HG03521 (cell line): ENCODE measurements around the gene ZNF821.
A peak's percentile ranks its signal among the peaks of the same experiment; 100 is the strongest.
"Not testable (repeated sequence)": the region's sequence is repeated elsewhere in the genome, so short reads cannot be mapped to it uniquely, and the experiment has no call there.

Source experiments
- ATAC-seq: cut with Tn5 transposase; IDR thresholded peaks from one replicate; pipeline ENCODE4 v1.9.1; 2021; ENCODE audit warnings: mild to moderate bottlenecking, moderate library complexity; ENCODE audit not compliant: unreplicated experiment

Gene ZNF821

GRCh38 chr16:71863995-71864394 is 20.0 kb downstream of the ZNF821 start:
- ATAC-seq = no peak

GRCh38 chr16:71859762-71860521 is 24.0 kb downstream of the ZNF821 start:
- ATAC-seq = no peak

DNA sequence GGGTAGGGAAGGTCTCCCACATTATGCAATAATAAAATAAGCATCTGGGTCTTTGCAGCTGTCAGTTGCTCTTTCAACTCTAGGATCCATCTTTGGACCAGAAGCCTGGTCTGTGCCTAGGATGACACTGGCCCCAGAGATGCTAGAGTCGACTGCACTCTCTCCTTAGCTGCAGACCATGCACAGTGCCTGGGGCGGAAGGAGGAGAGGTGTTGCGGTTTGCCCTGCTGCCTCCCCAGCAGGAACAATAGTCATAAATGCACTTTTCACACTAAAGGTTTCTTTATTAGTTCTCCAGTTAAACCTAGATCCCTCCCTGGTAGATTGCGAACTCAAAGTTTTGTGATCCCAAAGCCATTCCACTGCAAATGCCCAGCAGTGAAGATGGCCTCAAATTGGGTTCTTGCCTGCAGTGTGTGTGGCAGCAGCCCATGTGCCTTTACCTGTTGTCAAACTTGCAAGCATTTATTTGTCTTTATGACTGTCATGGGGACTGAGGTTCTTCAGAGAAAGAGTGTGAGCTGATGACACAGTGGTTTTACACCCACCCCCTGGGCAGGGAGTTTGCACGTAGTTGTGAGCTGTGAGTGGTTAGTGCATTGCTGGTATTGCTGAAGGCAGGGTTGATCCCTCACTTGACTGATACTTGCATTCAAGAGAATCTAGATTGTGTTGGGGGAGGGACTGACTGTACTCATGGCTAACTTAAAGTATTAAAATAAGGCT is 27.9 kb downstream of the ZNF821 start:
- ATAC-seq = no peak

DNA sequence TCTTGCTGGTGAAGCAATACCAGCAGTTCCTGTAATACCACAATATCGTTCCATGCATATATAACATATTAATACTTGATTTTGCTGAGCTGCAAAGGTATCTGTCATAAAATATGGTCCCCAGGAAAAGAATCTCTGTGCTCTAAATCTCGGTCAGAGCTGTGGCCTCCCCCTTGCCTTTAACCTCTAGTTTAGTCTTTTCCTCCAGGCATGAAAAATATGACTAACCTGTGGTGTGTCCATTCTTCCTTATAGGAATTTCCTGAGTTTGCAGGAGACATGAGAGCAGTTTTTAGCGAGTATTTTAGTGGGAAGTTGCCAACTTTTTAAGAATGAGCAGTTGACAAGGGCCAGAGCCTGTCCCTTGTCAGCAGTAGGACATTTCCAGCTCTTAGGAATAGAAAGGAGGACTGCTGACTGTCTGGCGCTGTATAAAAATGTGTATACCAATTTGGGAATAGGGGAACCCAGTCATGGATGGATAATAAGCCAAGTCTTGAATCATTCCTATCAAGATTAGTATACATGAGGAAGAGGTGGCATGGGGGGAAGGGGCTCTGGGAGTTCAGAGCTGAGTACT is 29.5 kb downstream of the ZNF821 start:
- ATAC-seq = no peak

- peak; percentile 51 for ATAC-seq
These were observed 30.6 kb downstream of the ZNF821 start for GRCh38 chr16:71853413-71853812.

- ATAC-seq = no peak
These were observed 31.4 kb downstream of the ZNF821 start for GRCh38 chr16:71852561-71852960.

DNA sequence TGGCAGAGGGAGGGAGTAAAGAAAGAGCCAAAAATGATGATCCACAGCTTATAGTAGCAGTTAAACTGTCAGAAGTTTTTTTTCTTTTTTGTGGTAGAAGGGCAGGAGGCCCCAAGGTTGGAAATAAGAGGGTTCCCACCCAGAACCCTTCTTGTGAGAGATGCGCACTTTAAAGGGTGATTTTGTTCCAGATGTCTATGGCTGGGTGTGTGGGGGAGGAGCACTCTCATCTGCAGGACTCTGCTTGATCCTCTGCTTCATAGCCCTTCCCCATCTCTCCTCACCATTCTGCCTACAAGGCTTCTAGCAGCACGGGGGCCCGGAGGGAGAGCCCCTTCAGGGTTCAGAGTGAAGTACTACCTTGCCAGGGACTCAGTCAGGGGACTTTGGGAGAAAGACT is 31.8 kb downstream of the ZNF821 start:
- ATAC-seq = no peak

DNA sequence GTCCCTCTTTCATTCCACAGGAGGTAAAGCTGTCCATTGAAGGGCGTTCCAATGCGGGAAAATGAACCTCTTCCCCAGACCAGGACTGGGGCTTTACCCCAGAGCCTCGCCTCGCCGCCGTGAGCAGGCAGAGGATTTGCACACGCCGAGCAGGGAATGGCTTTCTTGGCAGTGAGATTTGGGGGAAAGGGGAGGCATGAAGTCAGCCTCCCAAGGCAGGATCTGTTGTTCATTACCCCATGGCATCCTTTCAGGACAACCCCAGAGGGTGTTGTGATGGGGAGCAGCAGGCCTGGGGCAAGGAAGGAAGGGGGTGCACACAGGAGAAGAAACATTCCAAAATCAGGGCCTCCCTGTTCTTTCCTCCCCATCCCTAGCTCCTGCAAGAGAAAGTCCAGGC is 32.2 kb downstream of the ZNF821 start:
- ATAC-seq = no peak

DNA sequence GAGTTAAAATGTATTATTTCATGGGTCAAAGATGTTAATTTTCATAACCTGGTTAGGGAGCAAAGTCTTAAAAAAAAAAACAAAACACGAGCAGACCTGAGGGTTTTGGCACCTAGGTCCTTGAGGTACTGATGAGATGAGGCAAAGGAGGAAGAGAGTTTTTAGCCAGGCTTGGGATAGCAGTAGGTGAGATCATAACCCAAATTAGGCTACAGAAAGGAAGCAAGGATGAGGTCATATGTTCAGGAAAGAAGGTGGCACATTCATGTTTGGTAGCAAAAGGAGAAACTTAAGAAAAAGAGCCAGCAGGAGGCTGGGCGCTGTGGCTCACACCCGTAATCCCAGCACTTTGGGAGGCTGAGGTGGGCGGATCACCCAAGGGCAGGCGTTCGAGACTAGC is 35.4 kb downstream of the ZNF821 start:
- ATAC-seq = no peak

GRCh38 chr16:71847096-71847495 is 36.9 kb downstream of the ZNF821 start:
- ATAC-seq = no peak

DNA sequence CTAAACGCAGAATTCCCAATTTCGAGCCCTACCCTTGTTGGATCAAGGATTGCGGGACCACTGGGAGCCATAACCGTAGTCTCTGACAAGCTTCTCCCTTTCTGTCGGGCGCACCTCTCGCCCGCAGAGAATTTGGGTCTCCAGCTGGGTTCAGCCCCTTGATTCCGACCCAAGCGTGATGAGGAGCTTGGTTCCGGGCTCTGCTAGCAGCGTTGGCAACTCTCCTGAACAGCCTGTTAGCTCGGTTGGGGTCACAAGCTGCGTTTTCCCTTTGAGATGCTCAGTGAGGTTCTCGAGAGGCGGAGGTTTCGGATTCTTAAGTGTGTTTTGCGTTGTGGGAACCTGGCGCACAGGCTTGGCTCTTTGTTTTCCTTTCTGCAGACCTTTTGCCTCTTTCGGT is 37.6 kb downstream of the ZNF821 start:
- no peak for ATAC-seq

DNA sequence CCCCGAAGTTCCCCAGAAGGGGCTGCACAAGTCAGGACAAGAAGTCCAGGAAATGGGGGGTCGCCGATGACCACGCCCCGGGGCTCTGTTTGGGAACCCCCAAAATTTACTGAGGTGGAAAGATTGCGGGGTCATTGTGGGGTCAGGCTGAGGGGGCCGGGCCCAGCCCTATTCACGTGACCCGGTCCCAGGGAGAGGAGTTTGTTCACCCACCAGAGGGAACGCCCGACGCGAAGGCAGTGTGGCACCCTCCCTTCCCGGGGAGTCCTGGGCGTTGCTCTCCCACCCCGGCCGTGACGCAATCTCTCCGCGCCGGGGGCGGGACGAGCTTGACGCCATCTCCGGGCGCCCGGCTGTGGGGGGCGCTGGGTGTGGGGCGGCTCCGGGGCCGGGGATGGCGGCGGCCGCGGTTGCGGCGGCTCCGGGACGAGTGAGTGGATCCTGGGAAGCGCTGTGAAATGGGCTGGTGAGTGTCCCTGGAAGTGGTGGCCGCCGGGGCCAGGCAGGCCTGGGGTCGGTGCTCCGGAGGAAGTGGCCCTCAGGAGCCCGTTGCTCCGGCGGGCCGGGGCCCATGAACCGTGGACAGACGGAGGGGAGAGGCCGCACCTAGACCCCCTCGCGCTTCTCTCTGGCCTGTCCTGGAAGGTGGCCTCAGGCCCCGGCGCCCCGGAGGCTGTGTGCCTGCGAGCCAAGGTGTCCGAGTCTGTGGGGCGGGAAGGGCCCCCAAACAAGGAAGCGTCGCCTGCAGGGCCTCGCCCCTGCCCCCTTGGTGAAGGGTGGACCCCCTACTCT is 38.1 kb downstream of the ZNF821 start, which contains the start of gene ATXN1L:
TSS of gene ATXN1L (plus strand) at position 338 of the 792 bp plus-strand sequence. CDS start 3,765 bp downstream, outside the sequence.
- peak; percentile 81 for ATAC-seq

- no peak for ATAC-seq
These were observed 40.4 kb downstream of the ZNF821 start for GRCh38 chr16:71843572-71843971.

DNA sequence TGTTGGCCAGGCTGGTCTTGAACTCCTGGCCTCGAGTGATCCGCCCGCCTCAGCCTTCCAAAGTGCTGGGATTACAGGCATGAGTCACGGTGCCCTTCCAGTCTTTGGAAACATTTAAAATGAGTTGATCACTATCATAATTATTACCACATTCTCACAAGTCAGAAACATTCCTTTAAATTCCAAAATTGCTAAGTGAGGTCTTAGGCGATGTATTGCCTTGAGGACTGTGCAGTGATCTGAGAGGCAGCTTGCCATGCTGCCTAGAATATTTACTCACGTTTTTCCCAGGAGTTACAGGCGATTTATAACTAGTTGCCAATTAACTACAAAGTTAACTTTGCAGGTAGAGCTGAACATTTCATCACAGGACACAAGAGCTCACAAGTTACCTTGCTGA is 43.9 kb downstream of the ZNF821 start:
- ATAC-seq = no peak

DNA sequence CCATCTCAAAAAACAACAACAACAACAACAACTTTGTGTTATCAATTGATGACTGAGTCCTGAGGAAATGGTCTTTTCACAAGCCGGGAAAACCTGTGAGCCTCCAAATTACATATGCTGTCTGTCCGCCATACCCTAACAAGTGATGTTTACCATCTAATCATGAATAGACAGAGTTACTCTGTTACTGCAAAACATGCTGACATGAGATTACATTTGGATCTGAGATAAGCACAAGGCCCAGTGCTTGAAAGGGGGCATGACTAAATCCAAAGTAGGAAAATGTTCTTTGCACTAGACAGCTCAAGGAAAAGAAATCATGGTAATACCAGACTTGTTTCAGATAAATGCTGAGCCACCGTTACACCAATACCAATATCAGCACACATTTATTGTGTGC is 46.8 kb downstream of the ZNF821 start:
- no peak for ATAC-seq

DNA sequence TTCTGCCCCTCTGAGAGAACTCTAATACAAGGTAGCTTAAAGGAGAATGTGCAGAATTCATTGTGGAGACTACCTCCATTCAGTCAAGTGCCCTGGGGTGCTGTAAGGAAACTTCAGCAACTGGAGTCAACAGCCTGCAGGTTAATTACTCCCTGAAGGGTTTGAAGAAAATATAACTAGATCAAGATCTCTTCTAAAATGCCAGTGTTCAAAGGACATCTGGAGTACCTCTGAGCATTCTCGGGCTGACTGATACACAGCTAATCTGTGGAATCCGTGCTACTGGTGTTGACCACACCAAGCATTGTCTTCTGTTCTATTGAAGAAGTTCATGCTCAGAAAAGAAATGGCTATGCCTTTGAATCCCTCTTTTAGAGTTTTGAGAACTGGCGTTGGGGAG is 49.7 kb downstream of the ZNF821 start:
- no peak for ATAC-seq

GRCh38 chr16:71832112-71832511 is 51.9 kb downstream of the ZNF821 start:
- not testable (repeated sequence) for ATAC-seq

DNA sequence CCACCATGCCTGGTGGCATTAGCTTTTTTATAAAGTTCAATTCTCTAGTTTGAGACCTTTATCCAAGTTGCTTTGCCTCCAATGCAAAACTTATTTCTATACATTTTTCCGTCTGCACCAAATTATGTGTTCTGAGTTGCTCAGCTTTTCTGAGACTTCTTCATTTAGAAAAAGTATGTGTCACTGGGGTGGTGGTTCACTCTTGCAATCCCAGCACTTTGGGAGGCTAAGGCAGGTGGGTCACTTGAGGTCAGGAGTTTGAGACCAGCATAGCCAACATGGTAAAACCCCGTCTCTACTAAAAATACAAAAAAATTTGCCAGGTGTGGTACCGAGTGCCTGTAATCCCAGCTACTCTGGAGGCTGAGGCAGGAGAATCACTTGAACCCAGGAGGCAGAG is 52.3 kb downstream of the ZNF821 start:
- ATAC-seq = not testable (repeated sequence)

DNA sequence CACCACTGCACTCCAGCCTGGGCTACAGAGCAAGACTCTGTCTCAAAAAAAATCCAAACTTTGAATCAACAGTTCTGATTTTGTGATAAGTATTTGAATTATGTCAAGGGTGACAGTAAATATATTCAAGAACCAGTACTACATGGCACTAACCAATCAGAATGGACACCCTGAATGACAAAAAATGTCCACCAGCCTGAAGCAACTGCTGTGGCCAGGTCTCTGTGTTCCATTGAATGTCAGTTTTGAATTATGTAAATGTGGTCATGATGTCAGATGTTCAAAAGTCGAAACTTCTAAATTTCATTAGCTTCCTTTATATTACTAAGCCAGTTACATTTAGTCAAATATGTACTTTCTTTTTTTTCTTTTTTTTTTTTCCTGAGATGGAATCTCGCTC is 53.6 kb downstream of the ZNF821 start:
- no peak for ATAC-seq

GRCh38 chr16:71826533-71827017 is 57.4 kb downstream of the ZNF821 start:
- no peak for ATAC-seq

- ATAC-seq = not testable (repeated sequence)
These were observed 66.9 kb downstream of the ZNF821 start for GRCh38 chr16:71817155-71817500.
